Measurements from ENCODE around the gene ZNF14. TPM values are rescaled to one million over a fixed set of nuclear protein-coding genes. Genes with fewer than 3 reads are reported as not detected.

ZNF14 gene
- total and polyA plus RNA-seq, 10 of the 15 experiments (the other 5 are each of a cell fraction or from before 2014, with no cell fraction given) = 2.5 to 7.2 (median 4.6) TPM

GRCh38 chr19:19746286-19747213 lies 13.6 kb upstream of the ZNF14 start:
- ChIA-PET SMC1A (ENCODE audit: uncharacterized antibody, unreplicated experiment) (no interaction called here), CTCF (no interaction called here), RAD21 (ENCODE audit: unreplicated experiment) (interaction anchor here (0.5 kb wide), 1 partner anchor 217 kb away, joined by 3 read pairs; no protein-coding TSS in a partner anchor), POLR2A (no interaction called here)
- ATAC-seq (no peak), DNase-seq (ENCODE audit: low read depth, low spot score) (no peak), FAIRE-seq (no peak)
- Histone ChIP-seq H3K4me2 (ENCODE audit: control insufficient read depth, insufficient read depth) (no peak overlapping the region), H3K4me1 (ENCODE audit: control insufficient read depth, insufficient read depth, low read length) (no peaks in the 10 kb centered on the region), H2AFZ (ENCODE audit: control insufficient read depth, low read depth, low read length) (no peak overlapping the region), H3K9ac (ENCODE audit: control insufficient read depth, insufficient read depth, low read length) (no peak overlapping the region), H3K4me3 (no peak overlapping the region), H4K20me1 (ENCODE audit: control insufficient read depth, insufficient read depth) (no peaks in the 10 kb centered on the region), H3K36me3 (ENCODE audit: control insufficient read depth in 2 of 2, insufficient read depth in 2 of 2, low read length in 1 of 2) (no peaks in the 10 kb centered on the region), H3K79me2 (ENCODE audit: control insufficient read depth, insufficient read depth, low read length) (no peaks in the 10 kb centered on the region), H3K27me3 (replicated peaks in 1 of 2; ENCODE audit: control insufficient read depth in 2 of 2, insufficient read depth in 2 of 2, low read length in 1 of 2) (no peaks in the 10 kb centered on the region), H3K27ac (ENCODE audit: control insufficient read depth, insufficient read depth) (no peak overlapping the region), H3K9me3 (replicated peaks; ENCODE audit: control insufficient read depth, insufficient read depth, low read length) (no peaks in the 10 kb centered on the region; the same call in 2 of the 3 replicates)
- TF ChIP-seq JUND (IDR thresholded peaks at IDR 0.05; ENCODE audit: low read depth, low read length) (no peak), CBFB (IDR thresholded peaks at IDR 0.05; ENCODE audit: low read depth) (no peak), CBX3 (IDR thresholded peaks at IDR 0.05; ENCODE audit: borderline replicate concordance, low read depth) (no peak), RCOR1 (conservative IDR thresholded peaks at IDR 0.05; ENCODE audit: low read depth, low read length) (no peak), BACH1 (IDR thresholded peaks at IDR 0.05; ENCODE audit: borderline replicate concordance) (no peak), ZNF592 (IDR thresholded peaks at IDR 0.05) (no peak), ZBED1 (IDR thresholded peaks at IDR 0.05; ENCODE audit: borderline replicate concordance) (no peak), RAD21 (IDR thresholded peaks at IDR 0.05; ENCODE audit: insufficient read depth, low read depth, low read length) (no peak), TCF3 (IDR thresholded peaks at IDR 0.05; ENCODE audit: borderline replicate concordance, insufficient read depth, low read depth, low read length) (no peak), EED (IDR thresholded peaks at IDR 0.05; ENCODE audit: low read depth) (no peak), HDAC6 (IDR thresholded peaks at IDR 0.05; ENCODE audit: unreplicated experiment) (no peak), EP300 (IDR thresholded peaks at IDR 0.05; ENCODE audit: borderline replicate concordance in 1 of 2, control insufficient read depth in 1 of 2, low read depth in 2 of 2, low read length in 2 of 2) (no peak), ZNF274 (IDR thresholded peaks at IDR 0.05; ENCODE audit: insufficient read depth, insufficient read length) (no peak), WRNIP1 (IDR thresholded peaks at IDR 0.05; ENCODE audit: borderline replicate concordance, low read depth, low read length) (no peak), NBN (IDR thresholded peaks at IDR 0.05) (no peak)
- intact Hi-C loops (cut with micrococcal nuclease; ENCODE audit: unreplicated experiment) = no loop called here
- 49% methylated on average over 11 of the region's 15 CpGs for WGBS (ENCODE audit: insufficient coverage, insufficient replicate concordance, low lambda C conversion rate, missing lambda C conversion rate)
- BruUV-seq (replicated peaks) = no TSS peak
- in situ Hi-C loops (cut with MboI) = no loop called here

All from GM12878 (cell line).